Measurements from ENCODE around the gene USP17L21.
"Not testable (repeated sequence)": the region's sequence is repeated elsewhere in the genome, so short reads cannot be mapped to it uniquely, and the experiment has no call there.

Gene USP17L21

GRCh38 chr4:9257824-9258223, 4.8 kb upstream of the USP17L21 start, which contains the start of gene USP17L20:
Gene USP17L20, plus strand, starts transcription at chr4:9258124. Its CDS starts 0 bp downstream, at chr4:9258124.
- not testable (repeated sequence) for H3K9ac ChIP-seq (ENCODE audit: low read depth, low read length); H3K27me3 ChIP-seq (ENCODE audit: insufficient read depth, low read length); H3K36me3 ChIP-seq (ENCODE audit: insufficient read depth, low read length); H3K4me1 ChIP-seq (ENCODE audit: insufficient read depth, low read length); H3K9me3 ChIP-seq (ENCODE audit: insufficient read depth, low read depth, low read length); H3K4me3 ChIP-seq (ENCODE audit: low read length); H3K27ac ChIP-seq (ENCODE audit: low read depth, low read length)
- WGBS = no CpG with 5 or more reads among the region's 15 CpGs

GRCh38 chr4:9267319-9267718, 4.6 kb downstream of the USP17L21 start, which contains the start of gene USP17L22:
Gene USP17L22, plus strand, starts transcription at chr4:9267619. Its CDS starts 0 bp downstream, at chr4:9267619.
- not testable (repeated sequence) for H3K27me3 ChIP-seq (ENCODE audit: insufficient read depth, low read length); H3K9me3 ChIP-seq (ENCODE audit: insufficient read depth, low read depth, low read length); H3K36me3 ChIP-seq (ENCODE audit: insufficient read depth, low read length); H3K4me1 ChIP-seq (ENCODE audit: insufficient read depth, low read length); H3K9ac ChIP-seq (ENCODE audit: low read depth, low read length); H3K27ac ChIP-seq (ENCODE audit: low read depth, low read length); H3K4me3 ChIP-seq (ENCODE audit: low read length)
- WGBS = no CpG with 5 or more reads among the region's 15 CpGs

DNA sequence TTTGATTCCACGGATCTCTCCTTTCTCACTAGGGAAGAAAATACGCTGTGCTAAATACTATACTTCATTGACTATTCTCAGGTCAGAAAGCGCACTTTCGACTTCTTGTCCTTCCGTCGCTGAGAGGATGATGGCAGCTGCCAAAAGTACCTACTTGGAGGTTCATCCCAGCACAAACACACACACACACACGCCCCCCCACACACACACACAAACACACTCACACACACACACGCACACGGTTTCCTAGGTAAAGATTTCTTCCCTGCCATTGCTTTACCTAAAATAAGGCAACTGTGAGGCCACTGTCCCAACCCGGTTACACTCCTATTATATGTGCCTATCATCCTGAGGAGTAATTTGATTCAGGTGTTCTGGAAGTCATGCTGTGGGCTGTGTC, 9.0 kb downstream of the USP17L21 start:
- not testable (repeated sequence) for H3K36me3 ChIP-seq (ENCODE audit: insufficient read depth, low read length); H3K9me3 ChIP-seq (ENCODE audit: insufficient read depth, low read depth, low read length); H3K4me1 ChIP-seq (ENCODE audit: insufficient read depth, low read length); H3K27me3 ChIP-seq (ENCODE audit: insufficient read depth, low read length); H3K4me3 ChIP-seq (ENCODE audit: low read length); H3K9ac ChIP-seq (ENCODE audit: low read depth, low read length); H3K27ac ChIP-seq (ENCODE audit: low read depth, low read length)
- 76% methylated on average over 5 of the region's 10 CpGs for WGBS
